Mesenchymal stem cell (in vitro differentiated cells and primary cell): ENCODE measurements around the gene BSG.

Experiments used
- DNase-seq: peaks from one replicate; pipeline ENCODE4 v3.0.0-alpha.2; 2013
- H2AFZ ChIP-seq: one replicate; pipeline ENCODE4 v1.6.1; 2013; ENCODE audit warnings: low read depth, mild to moderate bottlenecking, control low read depth, inconsistent platforms, low read length, moderate library complexity
- H2AK5ac ChIP-seq: 2 replicates; pipeline ENCODE4 v1.6.1; 2013; ENCODE audit warnings: low read length, moderate library complexity, mild to moderate bottlenecking, inconsistent platforms; ENCODE audit not compliant: severe bottlenecking
- H2BK120ac ChIP-seq: one replicate; pipeline ENCODE4 v1.6.1; 2013; ENCODE audit warnings: low read depth, mild to moderate bottlenecking, inconsistent platforms, low read length, moderate library complexity
- H2BK12ac ChIP-seq, 2 experiments: one replicate each; pipeline ENCODE4 v1.6.1; 2013; ENCODE audit warnings: inconsistent platforms in 2 of 2, low read length in 2 of 2, mild to moderate bottlenecking in 2 of 2, moderate library complexity in 2 of 2, control low read depth in 1 of 2
- H2BK15ac ChIP-seq: one replicate; pipeline ENCODE4 v1.6.1; 2013; ENCODE audit warnings: mild to moderate bottlenecking, low read depth, inconsistent platforms; ENCODE audit not compliant: poor library complexity, severe bottlenecking
- H2BK5ac ChIP-seq: 2 replicates; pipeline ENCODE4 v1.6.1; 2013; ENCODE audit warnings: low read depth, mild to moderate bottlenecking, low read length, control low read depth, inconsistent platforms; ENCODE audit not compliant: poor library complexity, severe bottlenecking
- H3K14ac ChIP-seq, 2 experiments: one replicate each; pipeline ENCODE4 v1.6.1; 2013; ENCODE audit warnings: inconsistent platforms in 2 of 2, low read length in 2 of 2, control low read depth in 1 of 2, mild to moderate bottlenecking in 1 of 2, moderate library complexity in 1 of 2
- H3K18ac ChIP-seq, 2 experiments: one replicate each; pipeline ENCODE4 v1.6.1; 2013; ENCODE audit warnings: inconsistent platforms in 2 of 2, low read length in 2 of 2, control low read depth in 1 of 2, low read depth in 1 of 2, mild to moderate bottlenecking in 1 of 2
- H3K23ac ChIP-seq, 2 experiments: one replicate each; pipeline ENCODE4 v1.6.1; 2013; ENCODE audit warnings: inconsistent platforms in 2 of 2, low read length in 2 of 2, mild to moderate bottlenecking in 2 of 2, moderate library complexity in 2 of 2, control low read depth in 1 of 2
- H3K27ac ChIP-seq: 2 replicates; pipeline ENCODE4 v1.5.1; 2013; ENCODE audit warnings: mild to moderate bottlenecking, moderate library complexity, low read length, control low read depth, inconsistent platforms; ENCODE audit not compliant: poor library complexity, severe bottlenecking
- H3K27me3 ChIP-seq, 2 experiments: 2 replicates each; pipeline versions ENCODE4 v1.6.1 to v1.7.0; 2013; ENCODE audit warnings: low read length in 2 of 2, mild to moderate bottlenecking in 2 of 2, moderate library complexity in 2 of 2, control low read depth in 1 of 2, inconsistent platforms in 1 of 2; ENCODE audit not compliant: control insufficient read depth in 1 of 2, insufficient read depth in 1 of 2
- H3K36me3 ChIP-seq, 2 experiments: 2 replicates each; pipeline versions ENCODE4 v1.6.1 to v1.7.0; 2013; ENCODE audit warnings: low read length in 2 of 2, control low read depth in 1 of 2, inconsistent platforms in 1 of 2, low read depth in 1 of 2, mild to moderate bottlenecking in 1 of 2; ENCODE audit not compliant: insufficient read depth in 2 of 2, control insufficient read depth in 1 of 2
- H3K4ac ChIP-seq, 2 experiments: one replicate each; pipeline ENCODE4 v1.6.1; 2013; ENCODE audit warnings: inconsistent platforms in 2 of 2, low read length in 2 of 2, mild to moderate bottlenecking in 2 of 2, moderate library complexity in 2 of 2, control low read depth in 1 of 2, low read depth in 1 of 2
- H3K4me1 ChIP-seq: 2 replicates; pipeline ENCODE4 v1.6.1; 2013; ENCODE audit warnings: low read depth, low read length, control low read depth; ENCODE audit not compliant: control insufficient read depth, insufficient read depth
- H3K4me2 ChIP-seq: 2 replicates; pipeline ENCODE4 v1.6.1; 2013; ENCODE audit warnings: low read length, mild to moderate bottlenecking, inconsistent platforms; ENCODE audit not compliant: poor library complexity, severe bottlenecking
- H3K4me3 ChIP-seq, 2 experiments: 2 replicates each; pipeline versions ENCODE4 v1.5.1 to v1.7.0; 2013; ENCODE audit warnings: low read length in 2 of 2, mild to moderate bottlenecking in 2 of 2, control low read depth in 1 of 2, low read depth in 1 of 2; ENCODE audit not compliant: insufficient read depth in 1 of 2
- H3K79me1 ChIP-seq: replicated peaks from 2 replicates; pipeline ENCODE4 v1.6.1; 2013; ENCODE audit warnings: mild to moderate bottlenecking, control low read depth, low read length, inconsistent platforms; ENCODE audit not compliant: poor library complexity, severe bottlenecking
- H3K9ac ChIP-seq: 2 replicates; pipeline ENCODE4 v1.7.0; 2013; ENCODE audit warnings: mild to moderate bottlenecking, low read length, moderate library complexity
- H3K9me3 ChIP-seq: 2 replicates; pipeline ENCODE4 v1.7.0; 2013; ENCODE audit warnings: mild to moderate bottlenecking, low read length; ENCODE audit not compliant: control insufficient read depth
- H4K8ac ChIP-seq: one replicate; pipeline ENCODE4 v1.6.1; 2013; ENCODE audit warnings: inconsistent platforms, mild to moderate bottlenecking, low read length, moderate library complexity
- H4K91ac ChIP-seq: one replicate; pipeline ENCODE4 v1.6.1; 2013; ENCODE audit warnings: mild to moderate bottlenecking, low read length, inconsistent platforms
- WGBS: methylation state at CpG from one replicate; pipeline ENCODE4 v1.1.7; 2013; ENCODE audit warnings: mixed read lengths; 5-methylcytosine and 5-hydroxymethylcytosine counted together

Gene BSG

GRCh38 chr19:547836-548720 lies 24.3 kb upstream of the BSG start:
- Histone ChIP-seq H3K4me1 (peaks cover 12% of the 10 kb centered on the region), H3K9me3 (no peaks in the 10 kb centered on the region), H2AFZ (no peak overlapping the region), H3K14ac (no peak overlapping the region), H2BK5ac (no peak overlapping the region), H3K27me3 (peaks cover 0 to 18% of the 10 kb centered on the region in 2 experiments), H2BK15ac (peak overlapping the region; percentile 44), H3K4ac (no peak overlapping the region), H3K18ac (peak overlapping the region in 1 of 2 experiments; percentile 55), H2AK5ac (no peak overlapping the region), H3K9ac (no peak overlapping the region), H2BK12ac (no peak overlapping the region), H3K36me3 (peaks cover 0 to 6% of the 10 kb centered on the region in 2 experiments), H4K91ac (peak overlapping the region; percentile 37), H3K27ac (no peak overlapping the region), H3K4me3 (no peak overlapping the region), H3K4me2 (no peak overlapping the region), H4K8ac (no peak overlapping the region), H3K23ac (no peak overlapping the region), H2BK120ac (no peak overlapping the region), H3K79me1 (peaks cover 1% of the 10 kb centered on the region)
- 96% methylated on average over 19 of the region's 26 CpGs for WGBS
- DNase-seq, result no peak

- WGBS, result 92% methylated on average over 52 of the region's 52 CpGs
- Histone ChIP-seq H3K4ac (no peak overlapping the region), H2AFZ (no peak overlapping the region)
Measured at GRCh38 chr19:548886-549830, 23.2 kb upstream of the BSG start.

GRCh38 chr19:554817-555216 lies 17.6 kb upstream of the BSG start:
- Histone ChIP-seq H2BK120ac (no peak overlapping the region), H4K8ac (no peak overlapping the region), H3K18ac (peak overlapping the region in 1 of 2 experiments; percentile 63), H3K4me3 (no peak overlapping the region), H3K4ac (no peak overlapping the region), H3K27me3 (peaks cover 0 to 3% of the 10 kb centered on the region in 2 experiments), H2AFZ (no peak overlapping the region), H3K36me3 (no peaks in the 10 kb centered on the region), H3K14ac (no peak overlapping the region), H2BK5ac (no peak overlapping the region), H3K9me3 (no peaks in the 10 kb centered on the region), H3K4me1 (peaks cover 9% of the 10 kb centered on the region), H3K27ac (no peak overlapping the region), H3K4me2 (no peak overlapping the region), H2AK5ac (no peak overlapping the region), H3K9ac (no peak overlapping the region), H3K79me1 (no peaks in the 10 kb centered on the region), H4K91ac (peak overlapping the region; percentile 64), H3K23ac (no peak overlapping the region), H2BK12ac (peak overlapping the region in 1 of 2 experiments; percentile 59), H2BK15ac (no peak overlapping the region)
- WGBS, result 85% methylated on average over 20 of the region's 20 CpGs
- DNase-seq, result no peak

More at GRCh38 chr19:548886-549830, 23.2 kb upstream of the BSG start:
- no peaks in the 10 kb centered on the region for H3K36me3 ChIP-seq
- no peak overlapping the region for H3K9ac ChIP-seq
- no peak overlapping the region for H2BK120ac ChIP-seq
- H2AK5ac ChIP-seq, result no peak overlapping the region
- no peak overlapping the region for H3K14ac ChIP-seq
- DNase-seq, result no peak
- H3K4me3 ChIP-seq, result no peak overlapping the region
- H2BK5ac ChIP-seq, result no peak overlapping the region
- H3K4me2 ChIP-seq, result no peak overlapping the region
- H2BK12ac ChIP-seq, result no peak overlapping the region
- H3K9me3 ChIP-seq, result no peaks in the 10 kb centered on the region
- peaks cover 12% of the 10 kb centered on the region for H3K4me1 ChIP-seq
- no peak overlapping the region for H3K18ac ChIP-seq
- no peak overlapping the region for H4K8ac ChIP-seq
- H4K91ac ChIP-seq, result no peak overlapping the region
- H3K27ac ChIP-seq, result no peak overlapping the region
- H3K23ac ChIP-seq, result no peak overlapping the region
- no peaks in the 10 kb centered on the region for H3K79me1 ChIP-seq
- no peak overlapping the region for H2BK15ac ChIP-seq
- H3K27me3 ChIP-seq, result peaks cover 0 to 18% of the 10 kb centered on the region in 2 experiments

GRCh38 chr19:555474-555808 lies 17.0 kb upstream of the BSG start:
- no peak overlapping the region for H3K4ac ChIP-seq
- H2BK12ac ChIP-seq, result peak overlapping the region; percentile 14 to 76
- peaks cover 9% of the 10 kb centered on the region for H3K4me1 ChIP-seq
- no peak overlapping the region for H3K23ac ChIP-seq
- peak overlapping the region in 1 of 2 experiments; percentile 80 for H3K18ac ChIP-seq
- H3K4me2 ChIP-seq, result no peak overlapping the region
- no peak overlapping the region for H2BK5ac ChIP-seq
- H3K4me3 ChIP-seq, result no peak overlapping the region
- no peak overlapping the region for H3K14ac ChIP-seq
- H3K27me3 ChIP-seq, result peaks cover 0 to 3% of the 10 kb centered on the region in 2 experiments
- no peak overlapping the region for H2BK120ac ChIP-seq
- no peak for DNase-seq
- no peak overlapping the region for H2AK5ac ChIP-seq
- no peak overlapping the region for H2AFZ ChIP-seq
- H4K91ac ChIP-seq, result no peak overlapping the region
- H3K9ac ChIP-seq, result no peak overlapping the region
- H2BK15ac ChIP-seq, result no peak overlapping the region
- H3K9me3 ChIP-seq, result no peaks in the 10 kb centered on the region
- H3K36me3 ChIP-seq, result no peaks in the 10 kb centered on the region
- H4K8ac ChIP-seq, result no peak overlapping the region
- no peaks in the 10 kb centered on the region for H3K79me1 ChIP-seq
- H3K27ac ChIP-seq, result no peak overlapping the region
- 95% methylated on average over 12 of the region's 14 CpGs for WGBS
